HG02623 (cell line): ENCODE data around the gene AMMECR1L.
A peak's percentile ranks its signal among the peaks of the same experiment; 100 is the strongest.
"Not testable (repeated sequence)": the region's sequence is repeated elsewhere in the genome, so short reads cannot be mapped to it uniquely, and the experiment has no call there.

Source experiments
- ATAC-seq: cut with Tn5 transposase; IDR thresholded peaks from one replicate; pipeline ENCODE4 v1.9.1; 2021; ENCODE audit warnings: moderate library complexity; ENCODE audit not compliant: unreplicated experiment

The AMMECR1L gene

GRCh38 chr2:127885780-127886592 lies at the start of gene AMMECR1L:
Gene AMMECR1L (minus strand): TSS chr2:127885956. CDS start chr2:127874234, 11,722 bp downstream.
- peak; percentile 88 for ATAC-seq

GRCh38 chr2:127935337-127935736 lies 49.6 kb upstream of the AMMECR1L start:
- ATAC-seq: no peak

- ATAC-seq: no peak
Observed at GRCh38 chr2:127932199-127932876, 46.6 kb upstream of the AMMECR1L start.

GRCh38 chr2:127929449-127929848 lies 43.7 kb upstream of the AMMECR1L start:
- ATAC-seq: no peak

GRCh38 chr2:127927384-127927783 lies 41.6 kb upstream of the AMMECR1L start:
- no peak for ATAC-seq

- no peak for ATAC-seq
Observed at GRCh38 chr2:127917916-127918315, 32.2 kb upstream of the AMMECR1L start.

GRCh38 chr2:127913808-127914457 lies 28.2 kb upstream of the AMMECR1L start:
- no peak for ATAC-seq

- ATAC-seq: no peak
Observed at GRCh38 chr2:127911737-127912136, 26.0 kb upstream of the AMMECR1L start.

- no peak for ATAC-seq
Observed at GRCh38 chr2:127910415-127910814, 24.7 kb upstream of the AMMECR1L start.

- ATAC-seq: no peak
Observed at GRCh38 chr2:127909019-127909418, 23.3 kb upstream of the AMMECR1L start.

GRCh38 chr2:127907733-127908400 lies 22.1 kb upstream of the AMMECR1L start:
- not testable (repeated sequence) for ATAC-seq

- ATAC-seq: no peak
Observed at GRCh38 chr2:127906206-127906926, 20.6 kb upstream of the AMMECR1L start.

GRCh38 chr2:127901339-127902056 lies 15.7 kb upstream of the AMMECR1L start:
- ATAC-seq: no peak

GRCh38 chr2:127897531-127898211 lies 11.9 kb upstream of the AMMECR1L start:
- ATAC-seq: no peak

GRCh38 chr2:127893494-127893893 lies 7.7 kb upstream of the AMMECR1L start:
- ATAC-seq: no peak

- ATAC-seq: no peak
Observed at GRCh38 chr2:127893033-127893432, 7.3 kb upstream of the AMMECR1L start.

- no peak for ATAC-seq
Observed at GRCh38 chr2:127891811-127892210, 6.1 kb upstream of the AMMECR1L start.

GRCh38 chr2:127890756-127891155 lies 5.0 kb upstream of the AMMECR1L start:
- not testable (repeated sequence) for ATAC-seq

- ATAC-seq: no peak
Observed at GRCh38 chr2:127888772-127889171, 3.0 kb upstream of the AMMECR1L start.
